CD4-positive, alpha-beta T cell (primary cell): ENCODE results near the gene PDLIM4. TPM values are rescaled to one million over a fixed set of nuclear protein-coding genes. Genes with fewer than 3 reads are reported as not detected.

Source experiments
- ATAC-seq: fragments of 200-7000 bp; cut with Tn5 transposase; one replicate; pipeline ENCODE4 v1.10.0; 2022; ENCODE audit warnings: mild to moderate bottlenecking; ENCODE audit not compliant: poor library complexity
- CTCF ChIA-PET: fragments of 350-600 bp; sonication (Branson Sonifier 250); formaldehyde crosslinking; loops from one replicate; lab custom pipeline; 2021; ENCODE audit warnings: antibody characterized with exemption, inconsistent platforms; lab: Charles Lee
- POLR2A ChIA-PET: fragments of 350-600 bp; sonication (Branson Sonifier 250); formaldehyde crosslinking; loops from one replicate; lab custom pipeline; 2021; ENCODE audit warnings: antibody characterized with exemption, inconsistent platforms; lab: Charles Lee
- DNase-seq, 14 experiments: peaks; one replicate each; pipeline ENCODE4 v3.0.0-alpha.2; 2013 to 2020; ENCODE audit warnings: mixed read lengths in 2 of 14
- H3K27ac ChIP-seq, 2 donors: one replicate each; pipeline versions ENCODE4 v1.5.1 to v1.7.0; 2013; ENCODE audit warnings: low read length in 2 of 2, low read depth in 1 of 2, mild to moderate bottlenecking in 1 of 2
- H3K27me3 ChIP-seq, 2 experiments: 1 replicate in 1 of 2; 2 replicates in 1 of 2; pipeline versions ENCODE4 v1.6.1 to v1.7.0; 2013; ENCODE audit warnings: low read length in 2 of 2, control low read depth in 1 of 2, mild to moderate bottlenecking in 1 of 2, moderate library complexity in 1 of 2; ENCODE audit not compliant: insufficient read depth in 2 of 2, control insufficient read depth in 1 of 2
- H3K36me3 ChIP-seq: one replicate; pipeline ENCODE4 v1.6.1; 2013; ENCODE audit warnings: low read length, control low read depth; ENCODE audit not compliant: insufficient read depth
- H3K4me1 ChIP-seq: one replicate; pipeline ENCODE4 v1.6.1; 2013; ENCODE audit warnings: low read length, control low read depth; ENCODE audit not compliant: insufficient read depth
- H3K4me3 ChIP-seq: one replicate; pipeline ENCODE4 v1.5.1; 2013; ENCODE audit warnings: mild to moderate bottlenecking, low read length, moderate library complexity
- H3K9me3 ChIP-seq, 2 experiments: 1 replicate in 1 of 2; 2 replicates in 1 of 2; pipeline versions ENCODE4 v1.6.1 to v1.7.0; 2013; ENCODE audit warnings: low read length in 2 of 2, mild to moderate bottlenecking in 2 of 2, control low read depth in 1 of 2, moderate library complexity in 1 of 2; ENCODE audit not compliant: control insufficient read depth in 1 of 2, insufficient read depth in 1 of 2
- H3K27ac Mint-ChIP-seq: one replicate; pipeline ENCODE4 v1.8.0; 2020; ENCODE audit warnings: mixed read lengths
- H3K27me3 Mint-ChIP-seq: one replicate; pipeline ENCODE4 v1.8.0; 2021; ENCODE audit warnings: mixed read lengths
- H3K36me3 Mint-ChIP-seq: one replicate; pipeline ENCODE4 v1.8.0; 2021; ENCODE audit warnings: low read depth, mixed read lengths
- H3K4me1 Mint-ChIP-seq: one replicate; pipeline ENCODE4 v1.8.0; 2021; ENCODE audit warnings: low read depth, mixed read lengths
- H3K4me3 Mint-ChIP-seq: one replicate; pipeline ENCODE4 v1.8.0; 2020; ENCODE audit warnings: mild to moderate bottlenecking, mixed read lengths
- H3K9me3 Mint-ChIP-seq: one replicate; pipeline ENCODE4 v1.8.0; 2020; ENCODE audit warnings: mixed read lengths
- CTCF ChIP-seq: fragments of 200-600 bp; IDR thresholded peaks from one replicate; pipeline ENCODE4 v1.8.0; 2022; ENCODE audit warnings: antibody characterized with exemption, mild to moderate bottlenecking
- intact Hi-C, 2 experiments: fragments of 100-400 bp; cut with DNase I in 1 of 2; cut with micrococcal nuclease in 1 of 2; formaldehyde crosslinking; loops; one replicate each; pipeline versions ENCODE4 v1.15.1 to v1.9.0; 2023 to 2025; cut with DNase I, micrococcal nuclease
- total RNA-seq, 174 experiments: library from RNA in 2 of 174; stranded (reverse) in 2 of 174; gene quantifications; one replicate each; pipeline ENCODE4 v1.2.3 and lab custom pipeline; 2021 to 2026

Gene PDLIM4
- total RNA-seq, 2 experiments from 2014 or later: not detected

- Mint-ChIP-seq H3K4me3 (no peak overlapping the region), H3K4me1 (peaks cover 10% of the 10 kb centered on the region), H3K27me3 (peaks cover 26% of the 10 kb centered on the region), H3K36me3 (no peaks in the 10 kb centered on the region), H3K9me3 (no peaks in the 10 kb centered on the region), H3K27ac (no peak overlapping the region)
- Histone ChIP-seq H3K27ac (no peak overlapping the region), H3K4me1 (peaks cover 5% of the 10 kb centered on the region), H3K4me3 (no peak overlapping the region), H3K27me3 (peaks cover 11 to 14% of the 10 kb centered on the region in 2 experiments), H3K9me3 (no peaks in the 10 kb centered on the region), H3K36me3 (no peaks in the 10 kb centered on the region)
- CTCF ChIA-PET: no interaction called here
- intact Hi-C loops: no loop called here
- no peak for TF ChIP-seq CTCF
- POLR2A ChIA-PET: no interaction called here
- no peak for ATAC-seq
- DNase-seq: no peak
Measured at GRCh38 chr5:132232465-132232864, 25.0 kb upstream of the PDLIM4 start.

- no peak for TF ChIP-seq CTCF
- Histone ChIP-seq H3K27me3 (peaks cover 10 to 13% of the 10 kb centered on the region in 2 experiments), H3K36me3 (no peaks in the 10 kb centered on the region), H3K27ac (no peak overlapping the region), H3K4me1 (peaks cover 3% of the 10 kb centered on the region), H3K4me3 (no peak overlapping the region), H3K9me3 (no peaks in the 10 kb centered on the region)
- ATAC-seq (no peak), DNase-seq (no peak)
- intact Hi-C loops: no loop called here
- Mint-ChIP-seq H3K36me3 (no peaks in the 10 kb centered on the region), H3K27ac (no peak overlapping the region), H3K4me1 (peaks cover 10% of the 10 kb centered on the region), H3K4me3 (no peak overlapping the region), H3K27me3 (peaks cover 26% of the 10 kb centered on the region), H3K9me3 (no peaks in the 10 kb centered on the region)
- ChIA-PET POLR2A (no interaction called here), CTCF (no interaction called here)
Measured at GRCh38 chr5:132233081-132233480, 24.4 kb upstream of the PDLIM4 start.

- Histone ChIP-seq H3K27ac (no peak overlapping the region), H3K27me3 (peaks cover 3 to 4% of the 10 kb centered on the region in 2 experiments), H3K36me3 (no peaks in the 10 kb centered on the region), H3K9me3 (no peaks in the 10 kb centered on the region), H3K4me1 (no peaks in the 10 kb centered on the region), H3K4me3 (no peak overlapping the region)
- ChIA-PET POLR2A (no interaction called here), CTCF (no interaction called here)
- Mint-ChIP-seq H3K27ac (no peak overlapping the region), H3K4me1 (peaks cover 6% of the 10 kb centered on the region), H3K4me3 (no peak overlapping the region), H3K27me3 (peaks cover 22% of the 10 kb centered on the region), H3K36me3 (no peaks in the 10 kb centered on the region), H3K9me3 (no peaks in the 10 kb centered on the region)
- TF ChIP-seq CTCF: no peak
- DNase-seq (no peak), ATAC-seq (no peak)
- intact Hi-C loops: no loop called here
Measured at GRCh38 chr5:132233811-132234683, 23.4 kb upstream of the PDLIM4 start.
